ENCODE data around the gene SLFN11.
"Not testable (repeated sequence)": the region's sequence is repeated elsewhere in the genome, so short reads cannot be mapped to it uniquely, and the experiment has no call there.

- TF ChIP-seq CTCF (IDR thresholded peaks at IDR 0.05; ENCODE audit: poor library complexity); EZH2 (IDR thresholded peaks at IDR 0.05; ENCODE audit: borderline replicate concordance): not testable (repeated sequence)
Observed at GRCh38 chr17:35421069-35421468, 47.6 kb upstream of the SLFN11 start.

Measured in hepatocyte (in vitro differentiated cells).